Frontal cortex (tissue), 4 donors: Measurements from ENCODE around the gene AKAP17A. TPM values are rescaled to one million over a fixed set of nuclear protein-coding genes. Genes with fewer than 3 reads are reported as not detected.
"Not testable (repeated sequence)": the region's sequence is repeated elsewhere in the genome, so short reads cannot be mapped to it uniquely, and the experiment has no call there.

ENCODE experiments used
- DNase-seq, 2 donors: peaks; one replicate each; pipeline ENCODE4 v3.0.0; 2012; ENCODE audit warnings: low spot score in 2 of 2
- FAIRE-seq: peaks from 2 replicates; lab custom pipeline; 2012; peaks lifted over from hg19 to GRCh38; lab: Jason Lieb, UNC
- total RNA-seq: library from RNA; depleted of rRNA; stranded (reverse); fragments of >200 nt; gene quantifications from one replicate; pipeline ENCODE4 v1.2.3, GENCODE V29; 2014
- donor health status: control.
- donor health status: control.
- donor health status: control.

Gene AKAP17A
- total RNA-seq, 1 donor from 2014 or later: 12.2 TPM

DNA sequence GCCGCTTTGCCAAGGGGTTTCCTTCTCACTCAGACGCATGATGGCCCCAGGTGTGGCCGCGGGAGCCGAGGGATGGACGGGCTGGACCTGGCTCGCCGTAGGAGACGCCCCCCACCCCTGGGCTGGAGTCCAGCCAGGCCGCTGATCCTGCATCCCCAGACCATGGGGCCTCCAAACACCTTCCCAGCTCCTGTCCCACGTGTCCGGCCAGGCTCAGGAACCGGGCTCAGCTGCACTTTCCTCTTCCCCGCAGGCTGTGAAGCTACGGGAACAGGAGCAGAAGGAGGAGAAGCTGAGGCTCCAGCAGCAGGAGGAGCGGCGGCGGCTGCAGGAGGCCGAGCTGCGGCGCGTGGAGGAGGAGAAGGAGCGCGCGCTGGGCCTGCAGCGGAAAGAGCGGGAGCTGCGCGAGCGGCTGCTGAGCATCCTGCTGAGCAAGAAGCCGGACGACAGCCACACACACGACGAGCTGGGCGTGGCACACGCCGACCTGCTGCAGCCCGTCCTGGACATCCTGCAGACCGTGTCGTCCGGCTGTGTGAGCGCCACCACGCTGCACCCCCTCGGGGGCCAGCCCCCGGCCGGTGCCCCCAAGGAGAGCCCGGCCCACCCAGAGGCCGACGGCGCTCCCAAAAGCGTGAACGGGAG, 9.1 kb downstream of the AKAP17A start:
- no peak for FAIRE-seq
- peak in 1 of 2 donors; percentile 31 for DNase-seq

GRCh38 chrX:1601051-1601767, 9.8 kb downstream of the AKAP17A start:
- DNase-seq (no peak), FAIRE-seq (no peak)

- FAIRE-seq: no peak
- DNase-seq: no peak
These were observed 10.3 kb downstream of the AKAP17A start for GRCh38 chrX:1601768-1602085.

- FAIRE-seq: no peak
- no peak for DNase-seq
These were observed 10.9 kb downstream of the AKAP17A start for GRCh38 chrX:1602299-1602698.

DNA sequence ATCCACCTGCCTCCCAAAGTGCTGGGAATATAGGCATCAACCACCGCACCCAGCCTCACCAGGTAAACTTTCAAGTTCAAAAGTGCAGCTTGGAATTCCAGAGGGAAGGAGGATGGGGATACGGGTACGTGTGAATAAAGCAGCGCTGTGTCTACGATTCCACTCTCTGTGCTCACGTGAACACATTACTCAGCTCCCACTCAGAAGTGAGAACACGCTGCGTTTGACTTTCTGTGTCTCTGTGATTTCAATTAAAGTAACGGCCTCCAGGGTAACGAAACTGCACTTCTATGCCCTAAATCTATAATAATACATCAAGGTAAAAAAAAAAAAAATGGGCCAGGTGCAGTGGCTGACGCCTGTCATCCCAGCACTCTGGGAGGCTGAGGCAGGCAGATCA, 15.1 kb downstream of the AKAP17A start:
- DNase-seq (no peak), FAIRE-seq (no peak)

DNA sequence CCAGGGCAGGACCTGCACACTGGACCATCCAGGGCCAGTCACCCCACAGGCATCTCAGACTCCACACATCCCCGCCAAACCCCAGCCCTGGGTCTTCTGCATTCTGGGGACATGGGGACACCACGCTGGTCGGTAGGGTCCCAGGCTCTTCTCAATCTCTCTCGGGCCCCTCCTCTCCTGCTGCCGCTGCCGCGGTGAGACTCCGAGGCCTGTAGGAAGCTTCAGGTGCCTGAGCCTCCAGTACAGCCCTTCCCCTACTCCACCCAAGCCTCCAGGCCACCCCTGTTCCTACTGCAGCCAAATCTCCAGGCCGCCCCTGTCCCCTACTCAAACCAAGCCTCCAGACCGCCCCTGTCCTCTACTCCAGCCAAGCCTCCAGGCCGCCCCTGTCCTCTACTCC, 17.9 kb downstream of the AKAP17A start:
- DNase-seq (no peak), FAIRE-seq (no peak)

- no peak for FAIRE-seq
- DNase-seq: no peak
These were observed 18.4 kb downstream of the AKAP17A start for GRCh38 chrX:1609762-1610161.

DNA sequence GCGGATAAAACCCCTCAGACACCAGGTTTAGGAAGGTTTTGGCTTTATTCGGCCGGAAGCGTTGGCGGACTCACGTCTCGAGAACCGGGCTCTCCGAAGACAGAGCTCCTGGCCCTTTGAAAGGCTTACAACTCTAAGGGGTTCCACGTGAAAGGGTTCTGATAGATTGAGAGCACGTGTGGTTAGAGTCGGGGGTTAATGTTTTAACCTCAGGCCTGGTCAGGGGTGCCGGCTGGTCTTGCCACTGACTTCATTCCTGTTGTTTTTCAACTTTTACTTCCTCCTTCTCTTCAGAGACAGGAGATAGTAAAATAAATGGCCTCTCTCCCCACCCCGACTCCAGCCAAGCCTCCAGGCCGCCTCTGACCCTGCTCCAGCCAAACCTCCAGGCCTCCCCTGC, 18.8 kb downstream of the AKAP17A start:
- DNase-seq: no peak

DNA sequence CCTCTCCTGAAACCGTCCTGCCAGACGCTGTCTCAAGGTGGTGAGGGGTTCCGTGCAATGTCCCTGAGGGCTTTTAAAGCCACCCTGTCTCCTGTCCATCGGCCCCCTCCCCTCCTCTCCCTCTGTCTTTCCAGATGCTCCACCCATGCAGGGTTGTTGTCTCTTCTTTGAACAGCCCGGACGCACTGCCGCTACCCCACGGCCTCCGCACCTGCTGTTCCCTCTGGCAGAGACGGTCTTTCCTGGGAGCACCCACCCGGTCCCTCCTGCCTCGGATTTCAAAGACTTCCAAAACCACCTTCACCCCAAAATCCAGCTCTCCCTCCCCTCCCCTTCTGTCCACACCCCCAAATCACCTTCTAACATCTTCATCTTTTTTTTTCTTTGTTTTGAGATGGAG, 19.3 kb downstream of the AKAP17A start:
- FAIRE-seq (no peak), DNase-seq (no peak)

More for the DNA sequence above, 18.8 kb downstream of the AKAP17A start:
- FAIRE-seq: no peak

DNA sequence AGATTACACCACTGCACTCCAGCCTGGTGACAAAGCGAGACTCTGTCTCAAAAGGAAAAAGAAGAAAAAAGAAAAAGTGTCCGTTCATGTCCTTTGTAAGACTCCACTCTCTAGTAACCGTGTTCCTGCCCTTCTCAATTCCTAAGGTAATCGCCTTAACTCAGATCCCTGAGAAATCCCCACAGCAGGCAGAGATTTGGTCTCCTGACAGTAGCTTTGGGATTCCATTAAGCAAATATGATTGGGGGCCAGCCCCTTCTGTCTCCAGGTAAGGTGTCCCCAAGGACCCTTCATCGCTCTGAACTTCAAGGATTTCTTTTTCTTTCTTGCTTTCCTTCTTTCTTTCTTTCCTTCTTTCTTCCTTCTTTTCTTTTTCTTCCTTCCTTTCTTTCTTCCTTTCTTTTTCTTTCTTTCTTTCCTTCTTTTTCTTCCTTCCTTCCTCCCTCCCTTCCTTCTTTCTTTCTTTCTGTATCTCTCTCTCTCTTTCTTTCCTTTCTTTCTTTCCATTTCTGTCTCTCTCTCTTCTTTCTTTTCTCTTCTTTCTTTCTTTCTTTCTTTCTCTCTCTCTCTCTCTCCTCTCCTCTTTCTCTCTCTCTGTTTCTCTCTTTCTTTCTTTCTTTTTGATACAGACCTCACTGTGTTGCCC, 21.4 kb downstream of the AKAP17A start:
- no peak for DNase-seq
- no peak for FAIRE-seq

- no peak for FAIRE-seq
- no peak for DNase-seq
These were observed 23.5 kb downstream of the AKAP17A start, which contains the start of gene ASMT for GRCh38 chrX:1614927-1615326. ASMT (plus strand) TSS chrX:1615059; CDS start chrX:1615200, 141 bp downstream.

- no peak for DNase-seq
- FAIRE-seq: no peak
These were observed 27.3 kb downstream of the AKAP17A start for GRCh38 chrX:1618689-1619088.

GRCh38 chrX:1623691-1624090, 32.3 kb downstream of the AKAP17A start:
- DNase-seq (no peak), FAIRE-seq (no peak)

DNA sequence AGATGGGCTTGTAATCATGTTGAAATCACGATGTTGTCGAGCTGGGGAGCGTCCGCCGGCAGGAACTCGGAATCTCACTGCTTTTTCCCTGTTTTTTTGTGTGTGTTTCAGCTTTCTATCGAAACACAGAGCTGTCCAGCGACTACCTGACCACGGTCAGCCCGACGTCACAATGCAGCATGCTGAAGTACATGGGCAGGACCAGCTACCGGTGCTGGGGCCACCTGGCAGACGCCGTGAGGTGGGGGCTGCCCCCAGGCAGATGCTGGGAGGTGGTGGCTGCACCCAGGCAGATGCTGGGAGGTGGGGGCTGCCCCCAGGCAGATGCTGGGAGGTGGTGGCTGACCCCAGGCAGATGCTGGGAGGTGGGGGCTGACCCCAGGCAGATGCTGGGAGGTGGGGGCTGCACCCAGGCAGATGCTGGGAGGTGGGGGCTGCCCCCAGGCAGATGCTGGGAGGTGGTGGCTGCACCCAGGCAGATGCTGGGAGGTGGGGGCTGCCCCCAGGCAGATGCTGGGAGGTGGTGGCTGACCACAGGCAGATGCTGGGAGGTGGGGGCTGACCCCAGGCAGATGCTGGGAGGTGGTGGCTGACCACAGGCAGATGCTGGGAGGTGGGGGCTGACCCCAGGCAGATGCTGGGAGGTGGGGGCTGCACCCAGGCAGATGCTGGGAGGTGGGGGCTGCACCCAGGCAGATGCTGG, 32.9 kb downstream of the AKAP17A start:
- DNase-seq, FAIRE-seq: not testable (repeated sequence)

- DNase-seq, FAIRE-seq: not testable (repeated sequence)
These were observed 33.4 kb downstream of the AKAP17A start for GRCh38 chrX:1624861-1625215.

GRCh38 chrX:1629244-1629643, 37.8 kb downstream of the AKAP17A start:
- no peak for FAIRE-seq
- DNase-seq: no peak

- FAIRE-seq (no peak), DNase-seq (no peak)
These were observed 54.6 kb downstream of the AKAP17A start for GRCh38 chrX:1646009-1646408.

GRCh38 chrX:1649621-1650020, 58.2 kb downstream of the AKAP17A start:
- no peak for DNase-seq
- no peak for FAIRE-seq
